ENCODE data around the gene PRR5. TPM values are rescaled to one million over a fixed set of nuclear protein-coding genes. Genes with fewer than 3 reads are reported as not detected.

PRR5 gene
- total RNA-seq, 1 experiment from 2014 or later: 11.8 TPM

DNA sequence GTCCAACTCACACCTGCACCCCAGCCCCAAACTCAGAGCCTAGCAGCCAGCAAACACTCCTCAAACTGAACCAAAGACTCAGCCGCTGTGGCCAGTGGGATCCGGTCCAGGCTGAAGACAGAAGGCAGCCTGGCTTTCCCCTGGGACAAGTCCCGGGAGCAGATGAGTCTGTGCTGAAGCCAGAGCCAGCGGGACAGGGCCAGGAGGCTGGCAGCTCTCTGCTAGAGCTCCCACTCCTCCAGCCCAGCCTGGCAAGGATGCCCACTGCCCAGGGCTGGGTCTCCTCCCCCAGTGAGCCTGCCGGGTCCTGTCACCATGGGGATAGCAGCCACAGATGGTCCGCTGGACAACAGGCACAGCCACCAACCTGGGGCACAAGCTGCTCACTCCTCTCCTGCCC lies 42.9 kb upstream of the PRR5 start:
- H3K27ac ChIP-seq (ENCODE audit: insufficient read length, low read depth, low read length): no peak overlapping the region
- H3K4me1 ChIP-seq (ENCODE audit: insufficient read depth, low read length): no peaks in the 10 kb centered on the region; the same call in 1 of the 2 replicates
- H2AK5ac ChIP-seq (ENCODE audit: insufficient read length, low read length): no peak overlapping the region
- WGBS (ENCODE audit: extremely low coverage, insufficient read length, low lambda C conversion rate): no CpG with 5 or more reads among the region's 6 CpGs
- no peak overlapping the region for H2AFZ ChIP-seq (ENCODE audit: low read length)
- no peaks in the 10 kb centered on the region for H3K9me3 ChIP-seq (ENCODE audit: control insufficient read depth, low read depth, low read length)
- no peak overlapping the region for H4K91ac ChIP-seq (ENCODE audit: insufficient read length, low read depth, low read length)
- H3K4me2 ChIP-seq (ENCODE audit: insufficient read depth, insufficient read length, low read length): no peak overlapping the region
- no peak overlapping the region for H3K4ac ChIP-seq (ENCODE audit: low read depth, low read length)
- no peak overlapping the region for H2BK120ac ChIP-seq (ENCODE audit: low read depth, low read length, poor library complexity, severe bottlenecking)
- no peak overlapping the region for H2BK12ac ChIP-seq (ENCODE audit: insufficient read length, low read depth, low read length)
- H3K18ac ChIP-seq (ENCODE audit: insufficient read length, low read depth, low read length): no peak overlapping the region
- H3K23ac ChIP-seq (ENCODE audit: insufficient read length, low read depth, low read length): no peak overlapping the region
- Mint-ChIP-seq H3K27me3 (ENCODE audit: low read depth) (peaks cover 34% of the 10 kb centered on the region), H3K9me3 (peaks cover 0 to 3% of the 10 kb centered on the region in 2 experiments; a peak in 2 of 5 replicates), H3K36me3 (ENCODE audit: insufficient read depth in 1 of 3, low read depth in 3 of 3) (no peaks in the 10 kb centered on the region; a peak in 2 of 7 replicates), H3K4me1 (peaks cover 15 to 20% of the 10 kb centered on the region in 2 experiments), H3K4me3 (no peak overlapping the region), H3K27ac (no peak overlapping the region)
- H4K5ac ChIP-seq (ENCODE audit: insufficient read length, low read depth, low read length): no peak overlapping the region
- TF ChIP-seq, protein P1, sequence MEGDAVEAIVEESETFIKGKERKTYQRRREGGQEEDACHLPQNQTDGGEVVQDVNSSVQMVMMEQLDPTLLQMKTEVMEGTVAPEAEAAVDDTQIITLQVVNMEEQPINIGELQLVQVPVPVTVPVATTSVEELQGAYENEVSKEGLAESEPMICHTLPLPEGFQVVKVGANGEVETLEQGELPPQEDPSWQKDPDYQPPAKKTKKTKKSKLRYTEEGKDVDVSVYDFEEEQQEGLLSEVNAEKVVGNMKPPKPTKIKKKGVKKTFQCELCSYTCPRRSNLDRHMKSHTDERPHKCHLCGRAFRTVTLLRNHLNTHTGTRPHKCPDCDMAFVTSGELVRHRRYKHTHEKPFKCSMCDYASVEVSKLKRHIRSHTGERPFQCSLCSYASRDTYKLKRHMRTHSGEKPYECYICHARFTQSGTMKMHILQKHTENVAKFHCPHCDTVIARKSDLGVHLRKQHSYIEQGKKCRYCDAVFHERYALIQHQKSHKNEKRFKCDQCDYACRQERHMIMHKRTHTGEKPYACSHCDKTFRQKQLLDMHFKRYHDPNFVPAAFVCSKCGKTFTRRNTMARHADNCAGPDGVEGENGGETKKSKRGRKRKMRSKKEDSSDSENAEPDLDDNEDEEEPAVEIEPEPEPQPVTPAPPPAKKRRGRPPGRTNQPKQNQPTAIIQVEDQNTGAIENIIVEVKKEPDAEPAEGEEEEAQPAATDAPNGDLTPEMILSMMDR (conservative IDR thresholded peaks at IDR 0.05): no peak
- peak; percentile 27 for DNase-seq
- no peak overlapping the region; the same call in 1 of the 2 replicates for H3K14ac ChIP-seq (ENCODE audit: insufficient read depth, low read length)
- H4K20me1 ChIP-seq (ENCODE audit: control insufficient read depth, insufficient read depth, insufficient read length): no peaks in the 10 kb centered on the region
- H3K56ac ChIP-seq (ENCODE audit: insufficient read length, low read depth, low read length): no peak overlapping the region
- no peak overlapping the region for H3T11ph ChIP-seq (ENCODE audit: low read length)
- no peak overlapping the region for H4K8ac ChIP-seq (replicated peaks; ENCODE audit: insufficient read length, low read depth, low read length)
- H2BK15ac ChIP-seq (ENCODE audit: low read depth, low read length): no peak overlapping the region
- H2BK20ac ChIP-seq (ENCODE audit: low read depth, low read length, poor library complexity, severe bottlenecking): no peak overlapping the region
- H2BK5ac ChIP-seq (ENCODE audit: insufficient read length, low read length): no peak overlapping the region
- H3K79me1 ChIP-seq (ENCODE audit: insufficient read depth, low read depth, low read length, poor library complexity, severe bottlenecking): no peaks in the 10 kb centered on the region
- no peak overlapping the region for H3K9ac ChIP-seq (ENCODE audit: extremely low read depth, insufficient read length, low read length)
- no peaks in the 10 kb centered on the region for H3K79me2 ChIP-seq (ENCODE audit: insufficient read depth, low read length)
- no peaks in the 10 kb centered on the region for H3K27me3 ChIP-seq (ENCODE audit: insufficient read depth, low read length)
- no peaks in the 10 kb centered on the region for H3K23me2 ChIP-seq (ENCODE audit: insufficient read length, low read depth, low read length, poor library complexity, severe bottlenecking)
